NCI-H524 (cell line): Measurements from ENCODE around the gene GAPDHS.

Experiments
- DNase-seq, 2 experiments: peaks; one replicate each; lab custom pipeline; 2025; lab: John Stamatoyannopoulos, UW

The GAPDHS gene

GRCh38 chr19:35539850-35540249, 6.6 kb downstream of the GAPDHS start:
- no peak for DNase-seq

- no peak for DNase-seq
Observed at GRCh38 chr19:35540356-35540927, 7.2 kb downstream of the GAPDHS start.

- no peak for DNase-seq
Observed at GRCh38 chr19:35542209-35542608, 9.0 kb downstream of the GAPDHS start.

GRCh38 chr19:35543280-35544109, 10.2 kb downstream of the GAPDHS start:
- DNase-seq = no peak

- no peak for DNase-seq
Observed at GRCh38 chr19:35544110-35544802, 11.0 kb downstream of the GAPDHS start.

GRCh38 chr19:35545001-35545854, 12.0 kb downstream of the GAPDHS start, which contains the start of gene TMEM147:
TSS of gene TMEM147 (plus strand) at chr19:35545626. CDS start at chr19:35545740, 114 bp downstream.
- DNase-seq = peak; percentile 82 to 93

GRCh38 chr19:35545855-35546381, 12.7 kb downstream of the GAPDHS start:
- DNase-seq = no peak

- DNase-seq = no peak
Observed at GRCh38 chr19:35546532-35546931, 13.3 kb downstream of the GAPDHS start.

GRCh38 chr19:35549174-35549788, 16.0 kb downstream of the GAPDHS start:
- peak; percentile 61 to 79 for DNase-seq

GRCh38 chr19:35549879-35550523, 16.7 kb downstream of the GAPDHS start:
- no peak for DNase-seq

- DNase-seq = no peak
Observed at GRCh38 chr19:35551091-35551810, 18.0 kb downstream of the GAPDHS start.

GRCh38 chr19:35552534-35553384, 19.5 kb downstream of the GAPDHS start:
- DNase-seq = no peak

GRCh38 chr19:35553385-35554000, 20.2 kb downstream of the GAPDHS start:
- DNase-seq = no peak

- no peak for DNase-seq
Observed at GRCh38 chr19:35554076-35554475, 20.8 kb downstream of the GAPDHS start.

GRCh38 chr19:35555301-35556005, 22.2 kb downstream of the GAPDHS start:
- DNase-seq = peak; percentile 65 to 77

GRCh38 chr19:35556025-35556590, 22.9 kb downstream of the GAPDHS start:
- no peak for DNase-seq

- DNase-seq = no peak
Observed at GRCh38 chr19:35556846-35557538, 23.7 kb downstream of the GAPDHS start.
